ENCODE results near the gene DMKN. TPM values are rescaled to one million over a fixed set of nuclear protein-coding genes. Genes with fewer than 3 reads are reported as not detected.

Gene DMKN
- total and polyA plus RNA-seq, 4 donors = 1.4 to 9.4 (median 2.4) TPM

DNA sequence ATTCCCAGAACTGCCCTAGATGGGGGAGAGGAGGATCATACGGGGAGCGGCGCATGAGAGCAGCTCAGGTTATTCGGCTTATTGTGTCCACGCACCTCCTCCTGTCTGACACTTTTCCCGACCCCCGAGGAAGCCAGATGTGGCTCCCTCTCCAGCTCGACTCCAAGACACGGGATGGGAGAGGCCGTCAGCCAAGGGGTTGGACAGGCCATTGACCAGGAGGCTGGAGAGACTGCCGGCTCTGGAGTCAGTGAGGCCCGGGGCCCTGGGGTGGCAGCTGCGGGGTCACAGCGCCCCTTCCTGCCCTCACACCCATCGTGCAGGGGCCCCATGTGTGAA is 2.9 kb downstream of the DMKN start:
- H3K9me3 ChIP-seq (ENCODE audit: control insufficient read depth in 4 of 4, low read length in 3 of 4) = no peaks in the 10 kb centered on the region
- H3K27me3 ChIP-seq (ENCODE audit: control insufficient read depth in 4 of 4, insufficient read depth in 4 of 4, low read length in 3 of 4) = no peaks in the 10 kb centered on the region
- no peak overlapping the region for H3K27ac ChIP-seq (ENCODE audit: low read depth in 1 of 2, low read length in 2 of 2)
- H3K36me3 ChIP-seq (ENCODE audit: control insufficient read depth in 4 of 4, insufficient read depth in 3 of 4, low read depth in 1 of 4, low read length in 3 of 4) = peaks cover 0 to 1% (median 0%) of the 10 kb centered on the region in 4 donors
- H3K4me1 ChIP-seq (ENCODE audit: control insufficient read depth in 4 of 4, insufficient read depth in 4 of 4, low read length in 3 of 4) = peaks cover 0 to 16% (median 7%) of the 10 kb centered on the region in 4 donors
- no peak overlapping the region for H3K4me3 ChIP-seq (ENCODE audit: low read depth in 1 of 3, low read length in 3 of 3)
- no peak overlapping the region for H3K9ac ChIP-seq (ENCODE audit: low read depth in 1 of 2, low read length in 2 of 2)
- 16% methylated on average over 15 of the region's 15 CpGs for WGBS
- no peak for DNase-seq (ENCODE audit: low spot score)
- TF ChIP-seq YY1 (IDR thresholded peaks at IDR 0.05) (no peak), HNF4A (conservative IDR thresholded peaks at IDR 0.05) (no peak), REST (IDR thresholded peaks at IDR 0.05) (no peak), FOXA2 (IDR thresholded peaks at IDR 0.05) (no peak), TAF1 (conservative IDR thresholded peaks at IDR 0.05) (no peak), ZBTB33 (IDR thresholded peaks at IDR 0.05) (no peak), SP1 (IDR thresholded peaks at IDR 0.05) (no peak), JUND (IDR thresholded peaks at IDR 0.05) (no peak), NR2F2 (IDR thresholded peaks at IDR 0.05) (no peak), RXRA (IDR thresholded peaks at IDR 0.05) (no peak), CTCF (IDR thresholded peaks at IDR 0.05; ENCODE audit: low read depth, low read length, missing input control) (no peak), EGR1 (IDR thresholded peaks at IDR 0.05; ENCODE audit: low read depth in 2 of 2) (no peak), GABPA (IDR thresholded peaks at IDR 0.05 in 1 of 2, conservative IDR thresholded peaks at IDR 0.05 in 1 of 2) (no peak), FOXA1 (IDR thresholded peaks at IDR 0.05) (no peak)
- TF ChIP-seq, protein P1, sequence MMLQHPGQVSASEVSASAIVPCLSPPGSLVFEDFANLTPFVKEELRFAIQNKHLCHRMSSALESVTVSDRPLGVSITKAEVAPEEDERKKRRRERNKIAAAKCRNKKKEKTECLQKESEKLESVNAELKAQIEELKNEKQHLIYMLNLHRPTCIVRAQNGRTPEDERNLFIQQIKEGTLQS (IDR thresholded peaks at IDR 0.05) = no peak

GRCh38 chr19:35509861-35510625 is 3.4 kb downstream of the DMKN start:
- Histone ChIP-seq H3K36me3 (ENCODE audit: control insufficient read depth in 4 of 4, insufficient read depth in 3 of 4, low read depth in 1 of 4, low read length in 3 of 4) (peaks cover 0 to 1% (median 0%) of the 10 kb centered on the region in 4 donors), H3K9me3 (ENCODE audit: control insufficient read depth in 4 of 4, low read length in 3 of 4) (no peaks in the 10 kb centered on the region), H3K4me3 (ENCODE audit: low read depth in 1 of 3, low read length in 3 of 3) (peak overlapping the region in 2 of 3 donors; percentile 39 to 49), H3K4me1 (ENCODE audit: control insufficient read depth in 4 of 4, insufficient read depth in 4 of 4, low read length in 3 of 4) (peaks cover 0 to 16% (median 7%) of the 10 kb centered on the region in 4 donors), H3K27ac (ENCODE audit: low read depth in 1 of 2, low read length in 2 of 2) (no peak overlapping the region), H3K27me3 (ENCODE audit: control insufficient read depth in 4 of 4, insufficient read depth in 4 of 4, low read length in 3 of 4) (no peaks in the 10 kb centered on the region), H3K9ac (ENCODE audit: low read depth in 1 of 2, low read length in 2 of 2) (peak overlapping the region in 1 of 2 donors; percentile 43)
- 2% methylated on average over 39 of the region's 39 CpGs for WGBS
- peak; percentile 84 for DNase-seq (ENCODE audit: low spot score)
- TF ChIP-seq RAD21 (IDR thresholded peaks at IDR 0.05) (peak; percentile 67 to 81), CTCF (IDR thresholded peaks at IDR 0.05; ENCODE audit: low read depth, low read length, missing input control) (peak; percentile 85), YY1 (IDR thresholded peaks at IDR 0.05) (no peak)
